GM23338 (cell line): Measurements from ENCODE around the gene STAT1. TPM values are rescaled to one million over a fixed set of nuclear protein-coding genes. Genes with fewer than 3 reads are reported as not detected.
A peak's percentile ranks its signal among the peaks of the same experiment; 100 is the strongest.

Experiments
- ATAC-seq: fragments of 200-7000 bp; cut with Tn5 transposase; 3 replicates; pipeline ENCODE4 v1.9.1; 2020
- DNase-seq: peaks from one replicate; pipeline ENCODE4 v3.0.0-alpha.2; 2015; ENCODE audit warnings: low spot score
- H2AFZ ChIP-seq: fragments of 200-600 bp; sonication (generic); 2 replicates; pipeline ENCODE4 v1.8.0; 2016; ENCODE audit warnings: antibody characterized with exemption, mild to moderate bottlenecking, moderate library complexity
- H3F3A ChIP-seq: fragments of 200-600 bp; sonication (generic); replicated peaks from 2 replicates; pipeline ENCODE4 v1.8.0; 2017; ENCODE audit warnings: antibody characterized with exemption, mixed run types, low read depth
- H3K27ac ChIP-seq: fragments of 200-600 bp; sonication (generic); 2 replicates; pipeline ENCODE4 v1.6.1; 2016; ENCODE audit warnings: low read depth
- H3K27me3 ChIP-seq: fragments of 200-600 bp; sonication (generic); 2 replicates; pipeline ENCODE4 v1.8.0; 2016; ENCODE audit warnings: mild to moderate bottlenecking, mixed run types, moderate library complexity; ENCODE audit not compliant: insufficient read depth
- H3K36me3 ChIP-seq: fragments of 200-600 bp; sonication (generic); 2 replicates; pipeline ENCODE4 v1.8.0; 2016; ENCODE audit warnings: mild to moderate bottlenecking; ENCODE audit not compliant: insufficient read depth
- H3K4me1 ChIP-seq: fragments of 200-600 bp; sonication (generic); 2 replicates; pipeline ENCODE4 v1.8.0; 2016; ENCODE audit warnings: mild to moderate bottlenecking, moderate library complexity; ENCODE audit not compliant: insufficient read depth
- H3K4me2 ChIP-seq: fragments of 200-600 bp; sonication (generic); 2 replicates; pipeline ENCODE4 v1.7.1; 2017; ENCODE audit warnings: mixed run types
- H3K4me3 ChIP-seq: fragments of 200-600 bp; sonication (generic); 2 replicates; pipeline ENCODE4 v1.6.1; 2016; ENCODE audit warnings: mixed run types
- H3K79me2 ChIP-seq: fragments of 200-600 bp; sonication (generic); replicated peaks from 2 replicates; pipeline ENCODE4 v1.8.0; 2017; ENCODE audit warnings: mild to moderate bottlenecking; ENCODE audit not compliant: insufficient read depth
- H3K9me2 ChIP-seq: fragments of 200-600 bp; sonication (generic); 2 replicates; pipeline ENCODE4 v1.8.0; 2017; ENCODE audit not compliant: insufficient read depth
- H4K20me1 ChIP-seq: fragments of 200-600 bp; sonication (generic); replicated peaks from 2 replicates; pipeline ENCODE4 v1.8.0; 2017; ENCODE audit warnings: mild to moderate bottlenecking; ENCODE audit not compliant: insufficient read depth
- H3K27ac Mint-ChIP-seq: 2 replicates; pipeline ENCODE4 v1.8.0; 2020; ENCODE audit warnings: inconsistent platforms, mild to moderate bottlenecking, moderate library complexity, mixed read lengths
- H3K27me3 Mint-ChIP-seq: 3 replicates; pipeline ENCODE4 v1.8.0; 2022; ENCODE audit warnings: low read depth, mild to moderate bottlenecking, moderate library complexity, mixed read lengths, inconsistent platforms; ENCODE audit not compliant: insufficient read depth, poor library complexity
- H3K36me3 Mint-ChIP-seq: 3 replicates; pipeline ENCODE4 v1.8.0; 2021; ENCODE audit warnings: low read depth, mild to moderate bottlenecking, inconsistent platforms, moderate library complexity, mixed read lengths
- H3K4me1 Mint-ChIP-seq: 3 replicates; pipeline ENCODE4 v1.8.0; 2020; ENCODE audit warnings: mild to moderate bottlenecking, inconsistent platforms, mixed read lengths
- H3K4me3 Mint-ChIP-seq: 3 replicates; pipeline ENCODE4 v1.8.0; 2021; ENCODE audit warnings: moderate library complexity, mild to moderate bottlenecking, inconsistent platforms, mixed read lengths
- H3K9me3 Mint-ChIP-seq: 3 replicates; pipeline ENCODE4 v1.8.0; 2020; ENCODE audit warnings: moderate library complexity, mild to moderate bottlenecking, inconsistent platforms, mixed read lengths
- CREB1 ChIP-seq: fragments of 250-450 bp; sonication (Bioruptor Pico); IDR thresholded peaks from 2 replicates; pipeline ENCODE4 v1.5.0; 2020; ENCODE audit warnings: low read depth, mild to moderate bottlenecking, moderate library complexity
- ETS1 ChIP-seq: IDR thresholded peaks from 2 replicates; pipeline ENCODE4 v1.6.1; 2016; ENCODE audit warnings: antibody characterized with exemption
- EZH2 ChIP-seq: fragments of 200-600 bp; sonication (generic); IDR thresholded peaks from one replicate; pipeline ENCODE4 v1.8.0; 2017; ENCODE audit warnings: antibody characterized with exemption, mild to moderate bottlenecking, low read depth; ENCODE audit not compliant: unreplicated experiment
- EZH2phosphoT487 ChIP-seq: fragments of 200-600 bp; sonication (generic); IDR thresholded peaks from one replicate; pipeline ENCODE4 v1.8.1; 2018; ENCODE audit warnings: antibody characterized with exemption; ENCODE audit not compliant: unreplicated experiment
- JUNB ChIP-seq: IDR thresholded peaks from one replicate; pipeline ENCODE4 v1.6.1; 2016; ENCODE audit warnings: antibody characterized with exemption; ENCODE audit not compliant: unreplicated experiment
- NANOG ChIP-seq: IDR thresholded peaks from 2 replicates; pipeline ENCODE4 v1.6.1; 2016; ENCODE audit warnings: antibody characterized with exemption, borderline replicate concordance
- POLR2AphosphoS5 ChIP-seq: IDR thresholded peaks from 2 replicates; pipeline ENCODE4 v1.6.1; 2016; ENCODE audit warnings: antibody characterized with exemption, low read depth
- REST ChIP-seq: IDR thresholded peaks from one replicate; pipeline ENCODE4 v1.6.1; 2018; ENCODE audit warnings: antibody characterized with exemption; ENCODE audit not compliant: unreplicated experiment
- STAT1 ChIP-seq: IDR thresholded peaks from one replicate; pipeline ENCODE4 v1.6.1; 2016; ENCODE audit warnings: antibody characterized with exemption; ENCODE audit not compliant: unreplicated experiment
- ZNF114 ChIP-seq: fragments of 250-450 bp; sonication (Bioruptor Pico); IDR thresholded peaks from 2 replicates; pipeline ENCODE4 v1.5.0; 2020; ENCODE audit warnings: mild to moderate bottlenecking, moderate library complexity
- ZNF331 ChIP-seq: fragments of 250-450 bp; sonication (Bioruptor Pico); IDR thresholded peaks from 2 replicates; pipeline ENCODE4 v1.5.0; 2020; ENCODE audit warnings: low read depth, mild to moderate bottlenecking, moderate library complexity
- ZNF462 ChIP-seq: fragments of 250-450 bp; sonication (Bioruptor Pico); IDR thresholded peaks from 2 replicates; pipeline ENCODE4 v1.5.0; 2020; ENCODE audit warnings: mild to moderate bottlenecking, moderate library complexity
- polyA plus RNA-seq: library from polyadenylated mRNA; unstranded; fragments of >200 nt; fragmentation: Nextera tagmentation; extraction: Ambion mirVana; gene quantifications from 2 replicates; pipeline ENCODE4 v1.2.1, GENCODE V29; 2016
- total RNA-seq: library from RNA; depleted of rRNA; stranded (reverse); fragments of >200 nt; shearing (Covaris generic); gene quantifications from 2 replicates; pipeline ENCODE4 v1.2.3, GENCODE V29; 2014
- TF ChIP-seq, protein P1 (sequence below), 2 experiments: fragments of 200-600 bp in 1 of 2; sonication (generic) in 1 of 2; conservative IDR thresholded peaks; 2 replicates each; pipeline versions ENCODE4 v1.5.1 to v1.6.1; 2016 to 2017; ENCODE audit warnings: antibody characterized with exemption in 2 of 2, low read depth in 2 of 2, mild to moderate bottlenecking in 2 of 2, moderate library complexity in 1 of 2

The STAT1 gene
- total and polyA plus RNA-seq, 2 experiments from 2014 or later = 15.1 to 47.4 TPM

- Histone ChIP-seq H3K79me2 (no peaks in the 10 kb centered on the region), H4K20me1 (no peaks in the 10 kb centered on the region), H3K4me2 (no peak overlapping the region), H3K27ac (peak overlapping the region; percentile 21; the same call in 1 of the 2 replicates), H2AFZ (no peak overlapping the region), H3K4me1 (peaks cover 59% of the 10 kb centered on the region), H3K36me3 (peaks cover 7% of the 10 kb centered on the region; the same call in 1 of the 2 replicates), H3K27me3 (no peaks in the 10 kb centered on the region), H3K4me3 (no peak overlapping the region), H3K9me2 (no peaks in the 10 kb centered on the region), H3F3A (no peaks in the 10 kb centered on the region)
- Mint-ChIP-seq H3K27ac (peak overlapping the region; percentile 63), H3K4me1 (peaks cover 62% of the 10 kb centered on the region), H3K4me3 (no peak overlapping the region), H3K27me3 (no peaks in the 10 kb centered on the region), H3K36me3 (peaks cover 21% of the 10 kb centered on the region), H3K9me3 (no peaks in the 10 kb centered on the region)
- TF ChIP-seq JUNB (no peak), STAT1 (no peak), POLR2AphosphoS5 (no peak), EZH2 (no peak), EZH2phosphoT487 (no peak), REST (no peak), NANOG (no peak), ZNF462 (CRISPR knock-in tag) (no peak), ZNF331 (CRISPR knock-in tag) (no peak), CREB1 (CRISPR knock-in tag) (no peak), ZNF114 (CRISPR knock-in tag) (no peak), ETS1 (no peak)
- TF ChIP-seq, protein P1, sequence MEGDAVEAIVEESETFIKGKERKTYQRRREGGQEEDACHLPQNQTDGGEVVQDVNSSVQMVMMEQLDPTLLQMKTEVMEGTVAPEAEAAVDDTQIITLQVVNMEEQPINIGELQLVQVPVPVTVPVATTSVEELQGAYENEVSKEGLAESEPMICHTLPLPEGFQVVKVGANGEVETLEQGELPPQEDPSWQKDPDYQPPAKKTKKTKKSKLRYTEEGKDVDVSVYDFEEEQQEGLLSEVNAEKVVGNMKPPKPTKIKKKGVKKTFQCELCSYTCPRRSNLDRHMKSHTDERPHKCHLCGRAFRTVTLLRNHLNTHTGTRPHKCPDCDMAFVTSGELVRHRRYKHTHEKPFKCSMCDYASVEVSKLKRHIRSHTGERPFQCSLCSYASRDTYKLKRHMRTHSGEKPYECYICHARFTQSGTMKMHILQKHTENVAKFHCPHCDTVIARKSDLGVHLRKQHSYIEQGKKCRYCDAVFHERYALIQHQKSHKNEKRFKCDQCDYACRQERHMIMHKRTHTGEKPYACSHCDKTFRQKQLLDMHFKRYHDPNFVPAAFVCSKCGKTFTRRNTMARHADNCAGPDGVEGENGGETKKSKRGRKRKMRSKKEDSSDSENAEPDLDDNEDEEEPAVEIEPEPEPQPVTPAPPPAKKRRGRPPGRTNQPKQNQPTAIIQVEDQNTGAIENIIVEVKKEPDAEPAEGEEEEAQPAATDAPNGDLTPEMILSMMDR (conservative IDR thresholded peaks at IDR 0.05; ENCODE audit: low read depth in 2 of 2) = no peak
- DNase-seq = no peak
- ATAC-seq = no peak
Measured at GRCh38 chr2:190932514-190932913, 81.5 kb downstream of the STAT1 start.
